GM18861 (cell line): ENCODE measurements around the gene ECE2.

ENCODE experiments used
- ATAC-seq: cut with Tn5 transposase; IDR thresholded peaks from one replicate; pipeline ENCODE4 v1.9.1; 2021; ENCODE audit not compliant: unreplicated experiment

The ECE2 gene

GRCh38 chr3:184240384-184241140, 35.3 kb upstream of the ECE2 start:
- no peak for ATAC-seq

- no peak for ATAC-seq
Observed at GRCh38 chr3:184241141-184241446, 34.7 kb upstream of the ECE2 start.

GRCh38 chr3:184241447-184242296, 34.1 kb upstream of the ECE2 start:
- no peak for ATAC-seq

GRCh38 chr3:184242297-184242685, 33.5 kb upstream of the ECE2 start:
- no peak for ATAC-seq

- ATAC-seq, result peak; percentile 36
Observed at GRCh38 chr3:184248454-184249411, 27.1 kb upstream of the ECE2 start, which contains the start of gene ALG3. Gene ALG3, minus strand, starts transcription at chr3:184248962. Its CDS starts 22 bp downstream, at chr3:184248940.

GRCh38 chr3:184249412-184250166, 26.2 kb upstream of the ECE2 start, which contains the start of gene EEF1AKMT4:
Gene EEF1AKMT4, plus strand, starts transcription at chr3:184249672. Its CDS starts 23 bp downstream, at chr3:184249695.
- peak; percentile 81 for ATAC-seq

- peak; percentile 68 for ATAC-seq
Observed at GRCh38 chr3:184250167-184250828, 25.5 kb upstream of the ECE2 start.

- ATAC-seq, result no peak
Observed at GRCh38 chr3:184255291-184256039, 20.4 kb upstream of the ECE2 start.

GRCh38 chr3:184257083-184257915, 18.5 kb upstream of the ECE2 start:
- no peak for ATAC-seq

- no peak for ATAC-seq
Observed at GRCh38 chr3:184258926-184259325, 16.9 kb upstream of the ECE2 start.

- no peak for ATAC-seq
Observed at GRCh38 chr3:184259396-184259877, 16.4 kb upstream of the ECE2 start.

GRCh38 chr3:184259878-184260723, 15.7 kb upstream of the ECE2 start:
- ATAC-seq, result no peak

GRCh38 chr3:184260724-184261269, 15.0 kb upstream of the ECE2 start:
- no peak for ATAC-seq

- ATAC-seq, result no peak
Observed at GRCh38 chr3:184261270-184261853, 14.5 kb upstream of the ECE2 start, which contains the start of gene CAMK2N2. Gene CAMK2N2, minus strand, starts transcription at chr3:184261553. Its CDS starts 268 bp downstream, at chr3:184261285.

- no peak for ATAC-seq
Observed at GRCh38 chr3:184261854-184262763, 13.7 kb upstream of the ECE2 start.
